Neutrophil (primary cell): ENCODE results near the gene ZNF219.
A peak's percentile ranks its signal among the peaks of the same experiment; 100 is the strongest.

ENCODE experiments used
- H3K27ac ChIP-seq: fragments of 200-600 bp; sonication (generic); 2 replicates; pipeline ENCODE4 v1.5.1; 2016; ENCODE audit warnings: mild to moderate bottlenecking, moderate library complexity
- H3K27me3 ChIP-seq: fragments of 200-600 bp; sonication (generic); 2 replicates; pipeline ENCODE4 v1.6.0; 2016; ENCODE audit warnings: mild to moderate bottlenecking
- H3K36me3 ChIP-seq: fragments of 200-600 bp; sonication (generic); 2 replicates; pipeline ENCODE4 v1.5.1; 2017
- H3K4me1 ChIP-seq, 2 experiments: fragments of 200-600 bp in 1 of 2; sonication (generic) in 1 of 2; 1 replicate in 1 of 2; 2 replicates in 1 of 2; pipeline versions ENCODE4 v1.5.1 to v1.6.1; 2013 to 2016; ENCODE audit warnings: low read depth in 1 of 2, low read length in 1 of 2, mild to moderate bottlenecking in 1 of 2, moderate library complexity in 1 of 2; ENCODE audit not compliant: control insufficient read depth in 1 of 2, insufficient read depth in 1 of 2
- H3K4me3 ChIP-seq, 2 experiments: fragments of 200-600 bp in 1 of 2; sonication (generic) in 1 of 2; 1 replicate in 1 of 2; 2 replicates in 1 of 2; pipeline ENCODE4 v1.5.1; 2013 to 2016; ENCODE audit warnings: low read depth in 1 of 2, low read length in 1 of 2, mild to moderate bottlenecking in 1 of 2, moderate library complexity in 1 of 2
- H3K9me3 ChIP-seq: fragments of 200-600 bp; sonication (generic); 2 replicates; pipeline ENCODE4 v1.5.1; 2016
- CTCF ChIP-seq: fragments of 200-600 bp; sonication (generic); IDR thresholded peaks from 2 replicates; pipeline ENCODE4 v1.5.1; 2016; ENCODE audit warnings: antibody characterized with exemption

The ZNF219 gene

GRCh38 chr14:21084396-21084795 lies 14.1 kb downstream of the ZNF219 start:
- peak overlapping the region; percentile 97 for H3K27ac ChIP-seq

GRCh38 chr14:21083565-21084325 lies 14.7 kb downstream of the ZNF219 start:
- H3K27ac ChIP-seq: peak overlapping the region; percentile 97
- H3K27me3 ChIP-seq: no peaks in the 10 kb centered on the region
- peaks cover 34% of the 10 kb centered on the region for H3K36me3 ChIP-seq
- no peaks in the 10 kb centered on the region for H3K9me3 ChIP-seq
- H3K4me1 ChIP-seq: peaks cover 56 to 60% of the 10 kb centered on the region in 2 experiments
- no peak for TF ChIP-seq CTCF
- H3K4me3 ChIP-seq: no peak overlapping the region

More at GRCh38 chr14:21084396-21084795, 14.1 kb downstream of the ZNF219 start:
- peaks cover 37% of the 10 kb centered on the region for H3K36me3 ChIP-seq
- peaks cover 56 to 63% of the 10 kb centered on the region in 2 experiments for H3K4me1 ChIP-seq
- no peaks in the 10 kb centered on the region for H3K9me3 ChIP-seq
- peak overlapping the region in 1 of 2 experiments; percentile 71 for H3K4me3 ChIP-seq
- H3K27me3 ChIP-seq: no peaks in the 10 kb centered on the region
- no peak for TF ChIP-seq CTCF

- Histone ChIP-seq H3K4me1 (peaks cover 35 to 39% of the 10 kb centered on the region in 2 experiments), H3K36me3 (peaks cover 45% of the 10 kb centered on the region), H3K4me3 (no peak overlapping the region), H3K27me3 (no peaks in the 10 kb centered on the region), H3K9me3 (no peaks in the 10 kb centered on the region), H3K27ac (no peak overlapping the region)
- TF ChIP-seq CTCF: no peak
Measured at GRCh38 chr14:21081521-21082142, 16.8 kb downstream of the ZNF219 start.

GRCh38 chr14:21078726-21079125 lies 19.7 kb downstream of the ZNF219 start:
- H3K9me3 ChIP-seq: no peaks in the 10 kb centered on the region
- TF ChIP-seq CTCF: no peak
- peaks cover 48% of the 10 kb centered on the region for H3K36me3 ChIP-seq
- H3K27me3 ChIP-seq: no peaks in the 10 kb centered on the region
- H3K4me1 ChIP-seq: peaks cover 6 to 10% of the 10 kb centered on the region in 2 experiments
- H3K4me3 ChIP-seq: no peak overlapping the region
- H3K27ac ChIP-seq: no peak overlapping the region

GRCh38 chr14:21078287-21078686 lies 20.2 kb downstream of the ZNF219 start:
- H3K36me3 ChIP-seq: peaks cover 48% of the 10 kb centered on the region
- peaks cover 4% of the 10 kb centered on the region for H3K27me3 ChIP-seq
- H3K4me3 ChIP-seq: no peak overlapping the region
- H3K4me1 ChIP-seq: peaks cover 6 to 7% of the 10 kb centered on the region in 2 experiments
- no peak overlapping the region for H3K27ac ChIP-seq
- no peaks in the 10 kb centered on the region for H3K9me3 ChIP-seq
- no peak for TF ChIP-seq CTCF
